Endothelial cell of umbilical vein (primary cell): Measurements from ENCODE around the gene FANCG. TPM values are rescaled to one million over a fixed set of nuclear protein-coding genes. Genes with fewer than 3 reads are reported as not detected.
A peak's percentile ranks its signal among the peaks of the same experiment; 100 is the strongest.

Experiments used
- BruUV-seq: library from RNA; stranded (reverse); fragments of 400-500 nt; replicated peaks from 2 replicates; lab custom pipeline; 2021; lab: Mats Ljungman, UMichigan
- CTCF ChIA-PET: fragments of 300-600, 350-600 bp; sonication (Branson Sonifier 250); formaldehyde crosslinking; loops from one replicate; lab custom pipeline; 2021; ENCODE audit warnings: antibody characterized with exemption, inconsistent platforms; lab: Charles Lee
- POLR2A ChIA-PET: fragments of 300-600, 350-600 bp; sonication (Branson Sonifier 250); formaldehyde crosslinking; loops from one replicate; lab custom pipeline; 2021; ENCODE audit warnings: antibody characterized with exemption, inconsistent platforms; lab: Charles Lee
- DNase-seq: peaks from one replicate; pipeline ENCODE4 v3.0.0-alpha.2; 2011; ENCODE audit warnings: low read depth, low spot score
- FAIRE-seq: peaks from 2 replicates; lab custom pipeline; 2011; peaks lifted over from hg19 to GRCh38; lab: Jason Lieb, UNC
- H2AFZ ChIP-seq: 2 replicates; pipeline ENCODE4 v1.6.0; 2012; ENCODE audit warnings: low read depth, low read length, control low read depth, inconsistent platforms
- H3K27ac ChIP-seq: 2 replicates; pipeline ENCODE4 v1.5.1; 2011; ENCODE audit warnings: low read depth, mild to moderate bottlenecking, control low read depth, low read length, moderate library complexity; ENCODE audit not compliant: insufficient read depth
- H3K27me3 ChIP-seq, 2 experiments: 2 replicates each; pipeline versions ENCODE4 v1.6.0 to v1.6.1; 2011; ENCODE audit warnings: low read length in 2 of 2, mixed read lengths in 1 of 2; ENCODE audit not compliant: control insufficient read depth in 2 of 2, insufficient read depth in 2 of 2
- H3K36me3 ChIP-seq, 2 experiments: 2 replicates in 1 of 2; 3 replicates in 1 of 2; pipeline ENCODE4 v1.5.1; 2011; ENCODE audit warnings: low read length in 2 of 2, mild to moderate bottlenecking in 1 of 2, moderate library complexity in 1 of 2; ENCODE audit not compliant: control insufficient read depth in 2 of 2, insufficient read depth in 2 of 2; ENCODE audit errors: extremely low read depth in 1 of 2
- H3K4me1 ChIP-seq: 3 replicates; pipeline ENCODE4 v1.5.1; 2011; ENCODE audit warnings: mild to moderate bottlenecking, low read length; ENCODE audit not compliant: control insufficient read depth, insufficient read depth; ENCODE audit errors: extremely low read depth
- H3K4me2 ChIP-seq: 2 replicates; pipeline ENCODE4 v1.6.1; 2011; ENCODE audit warnings: low read length, control low read depth, mixed read lengths; ENCODE audit not compliant: insufficient read depth
- H3K4me3 ChIP-seq, 3 experiments: fragments of 200-600 bp in 1 of 3; sonication (generic), shearing (Covaris generic) in 1 of 3; replicated peaks in 1 of 3; 2 replicates each; pipeline ENCODE4 v1.5.1; 2011 to 2016; ENCODE audit warnings: control low read depth in 3 of 3, low read length in 3 of 3, mild to moderate bottlenecking in 2 of 3, inconsistent platforms in 1 of 3, low read depth in 1 of 3, moderate library complexity in 1 of 3; ENCODE audit not compliant: insufficient read depth in 1 of 3
- H3K79me2 ChIP-seq: 2 replicates; pipeline ENCODE4 v1.6.0; 2012; ENCODE audit warnings: low read length, inconsistent platforms; ENCODE audit not compliant: control insufficient read depth, insufficient read depth
- H3K9ac ChIP-seq: replicated peaks from 2 replicates; pipeline ENCODE3; 2011; ENCODE audit warnings: low read length, control low read depth; ENCODE audit not compliant: insufficient read depth; ENCODE audit errors: extremely low read depth
- H3K9me1 ChIP-seq: replicated peaks from 3 replicates; pipeline ENCODE4 v1.6.0; 2011; ENCODE audit warnings: mild to moderate bottlenecking, low read length; ENCODE audit not compliant: control insufficient read depth, insufficient read depth; ENCODE audit errors: extremely low read depth
- H3K9me3 ChIP-seq: replicated peaks from 2 replicates; pipeline ENCODE4 v1.5.1; 2012; ENCODE audit warnings: low read length, inconsistent platforms; ENCODE audit not compliant: control insufficient read depth, insufficient read depth
- H4K20me1 ChIP-seq: replicated peaks from 2 replicates; pipeline ENCODE3; 2011; ENCODE audit warnings: mild to moderate bottlenecking, low read length; ENCODE audit not compliant: control insufficient read depth, insufficient read depth; ENCODE audit errors: extremely low read depth
- EZH2 ChIP-seq: IDR thresholded peaks from 2 replicates; pipeline ENCODE4 v1.6.1; 2012; ENCODE audit warnings: borderline replicate concordance, low read depth, mild to moderate bottlenecking, moderate library complexity, low read length, inconsistent platforms; ENCODE audit not compliant: severe bottlenecking
- FOS ChIP-seq: IDR thresholded peaks from 2 replicates; pipeline ENCODE4 v1.6.1; 2011; ENCODE audit warnings: mild to moderate bottlenecking, low read length, moderate library complexity, borderline replicate concordance; ENCODE audit not compliant: insufficient read depth
- GATA2 ChIP-seq: IDR thresholded peaks from 2 replicates; pipeline ENCODE4 v1.7.0; 2011; ENCODE audit warnings: low read depth, mild to moderate bottlenecking, moderate library complexity, mixed read lengths, low read length; ENCODE audit not compliant: insufficient read length, insufficient read depth
- JUN ChIP-seq: IDR thresholded peaks from 2 replicates; pipeline ENCODE4 v1.6.1; 2011; ENCODE audit warnings: borderline replicate concordance, low read depth; ENCODE audit not compliant: insufficient read length, insufficient read depth
- MYC ChIP-seq: IDR thresholded peaks from one replicate; pipeline ENCODE4 v1.6.1; 2011; ENCODE audit warnings: mild to moderate bottlenecking, low read depth, low read length
- POLR2A ChIP-seq: IDR thresholded peaks from 2 replicates; pipeline ENCODE4 v1.6.1; 2012; ENCODE audit warnings: low read depth, mild to moderate bottlenecking, control low read depth, low read length
- POLR2AphosphoS5 ChIP-seq: IDR thresholded peaks from 2 replicates; pipeline ENCODE4 v1.6.1; 2012; ENCODE audit warnings: low read depth, mild to moderate bottlenecking, control low read depth, low read length, moderate library complexity; ENCODE audit not compliant: insufficient read depth
- dilution Hi-C: fragments of 300-500 bp; cut with MboI; formaldehyde crosslinking; loops from one replicate; pipeline ENCODE4 v1.15.0; 2019; ENCODE audit warnings: low sequenced_read_pairs; ENCODE audit not compliant: extremely low pct_ligation_motif_present
- intact Hi-C: fragments of 100-400 bp; cut with micrococcal nuclease; formaldehyde crosslinking; loops from one replicate; pipeline ENCODE4 v1.10.0; 2022
- polyA plus RNA-seq, 4 experiments: library from polyadenylated mRNA; depleted of rRNA in 3 of 4; stranded (reverse) in 3 of 4; unstranded in 1 of 4; fragments of >200 nt; gene quantifications; 2 replicates each; pipeline versions ENCODE4 v1.2.1 to v1.2.3, GENCODE V29; 2011 to 2012; ENCODE audit warnings: missing spikeins in 1 of 4
- total RNA-seq: library from RNA; stranded (reverse); gene quantifications from 2 replicates; pipeline ENCODE4 v1.2.3, GENCODE V29; 2021
- TF ChIP-seq, protein P1 (sequence below), 2 donors: IDR thresholded peaks; 1 replicate in 1 of 2; 2 replicates in 1 of 2; pipeline ENCODE4 v1.5.1; 2011; ENCODE audit warnings: low read length in 2 of 2, mild to moderate bottlenecking in 2 of 2, moderate library complexity in 2 of 2, control low read depth in 1 of 2, inconsistent platforms in 1 of 2, low read depth in 1 of 2; ENCODE audit not compliant: insufficient read depth in 1 of 2; ENCODE audit errors: extremely low read depth in 1 of 2
- TF ChIP-seq, protein P2 (sequence below): IDR thresholded peaks from 2 replicates; pipeline ENCODE4 v1.6.1; 2011; ENCODE audit not compliant: insufficient read depth, insufficient read length

The FANCG gene
- total and polyA plus RNA-seq, 2 donors (not counting 3 experiments of a cell fraction or from before 2014, with no cell fraction given): 31.6 to 58.0 TPM

GRCh38 chr9:35097573-35097972 lies 17.8 kb upstream of the FANCG start:
- Histone ChIP-seq H3K27me3 (no peaks in the 10 kb centered on the region), H3K9me1 (no peaks in the 10 kb centered on the region), H3K79me2 (peaks cover 10% of the 10 kb centered on the region), H2AFZ (no peak overlapping the region), H4K20me1 (no peaks in the 10 kb centered on the region), H3K4me2 (no peak overlapping the region), H3K4me3 (no peak overlapping the region), H3K36me3 (peaks cover 7 to 24% of the 10 kb centered on the region in 2 experiments), H3K9ac (no peak overlapping the region), H3K9me3 (no peaks in the 10 kb centered on the region), H3K27ac (no peak overlapping the region), H3K4me1 (peaks cover 9% of the 10 kb centered on the region)
- dilution Hi-C loops (no loop called here), intact Hi-C loops (no loop called here)
- no peak for TF ChIP-seq GATA2
- ChIA-PET POLR2A (no interaction called here), CTCF (interaction anchor here (1.7 to 2.4 kb wide), 4 partner anchors 16 to 198 kb away, joined by 10 to 38 read pairs (median 12); partner anchors contain the start of genes FANCG and VCP)
- DNase-seq (no peak), FAIRE-seq (peak; percentile 18)
- BruUV-seq: no TSS peak

DNA sequence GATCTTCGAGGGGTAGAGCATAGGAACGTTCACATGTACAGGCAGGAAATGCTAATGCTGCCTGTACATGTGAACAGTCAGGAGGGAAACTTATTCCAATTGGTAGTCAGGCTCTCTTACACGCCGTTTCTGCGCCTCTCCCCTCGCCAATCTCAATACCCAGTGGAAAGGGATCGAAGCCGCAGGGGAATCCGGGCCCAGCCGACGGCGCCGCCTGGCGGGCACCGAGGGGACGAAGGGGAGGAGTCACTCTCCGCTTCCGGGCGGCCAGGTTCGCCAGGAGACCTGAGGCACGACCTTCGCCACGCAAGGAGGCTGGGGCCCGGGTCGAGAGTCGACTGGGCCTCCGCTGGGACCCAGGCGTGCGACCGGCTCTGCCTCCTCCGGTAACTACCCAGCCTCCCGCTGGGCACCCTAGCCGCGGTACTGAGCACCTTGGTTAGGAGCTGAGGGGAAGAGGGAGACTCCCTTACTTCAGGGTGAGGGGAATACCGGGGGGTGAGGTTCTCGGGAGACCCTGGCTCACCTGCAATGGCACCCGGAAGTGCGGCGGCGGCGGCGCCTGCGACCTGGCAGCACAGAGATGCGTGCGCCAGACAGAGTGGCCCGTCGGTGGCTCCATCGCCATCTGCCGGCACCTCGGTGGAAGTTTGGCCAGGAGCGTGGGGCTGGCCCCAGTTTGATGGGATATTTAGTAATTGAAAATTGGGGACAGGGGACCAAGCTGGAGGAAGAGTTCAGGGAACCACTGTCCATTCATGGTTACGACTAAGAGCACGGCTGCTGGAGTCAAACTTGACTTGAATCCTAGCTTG lies 16.5 kb upstream of the FANCG start, which contains the start of gene PIGO:
Gene PIGO, minus strand, starts transcription at position 557 of the 815 bp plus-strand sequence. CDS start 1,026 bp downstream, outside the sequence.
- peak within 1 kb of the TSS; percentile 40 for H3K4me2 ChIP-seq
- no peaks in the 10 kb centered on the region for H4K20me1 ChIP-seq
- H3K27me3 ChIP-seq: no peaks in the 10 kb centered on the region
- TF ChIP-seq JUN: no peak
- no peak for TF ChIP-seq MYC
- no peak for TF ChIP-seq GATA2
- TF ChIP-seq POLR2A: peak; percentile 46
- no peak for TF ChIP-seq EZH2
- no peak for TF ChIP-seq FOS
- TF ChIP-seq, protein P1, sequence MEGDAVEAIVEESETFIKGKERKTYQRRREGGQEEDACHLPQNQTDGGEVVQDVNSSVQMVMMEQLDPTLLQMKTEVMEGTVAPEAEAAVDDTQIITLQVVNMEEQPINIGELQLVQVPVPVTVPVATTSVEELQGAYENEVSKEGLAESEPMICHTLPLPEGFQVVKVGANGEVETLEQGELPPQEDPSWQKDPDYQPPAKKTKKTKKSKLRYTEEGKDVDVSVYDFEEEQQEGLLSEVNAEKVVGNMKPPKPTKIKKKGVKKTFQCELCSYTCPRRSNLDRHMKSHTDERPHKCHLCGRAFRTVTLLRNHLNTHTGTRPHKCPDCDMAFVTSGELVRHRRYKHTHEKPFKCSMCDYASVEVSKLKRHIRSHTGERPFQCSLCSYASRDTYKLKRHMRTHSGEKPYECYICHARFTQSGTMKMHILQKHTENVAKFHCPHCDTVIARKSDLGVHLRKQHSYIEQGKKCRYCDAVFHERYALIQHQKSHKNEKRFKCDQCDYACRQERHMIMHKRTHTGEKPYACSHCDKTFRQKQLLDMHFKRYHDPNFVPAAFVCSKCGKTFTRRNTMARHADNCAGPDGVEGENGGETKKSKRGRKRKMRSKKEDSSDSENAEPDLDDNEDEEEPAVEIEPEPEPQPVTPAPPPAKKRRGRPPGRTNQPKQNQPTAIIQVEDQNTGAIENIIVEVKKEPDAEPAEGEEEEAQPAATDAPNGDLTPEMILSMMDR (IDR thresholded peaks at IDR 0.05; ENCODE audit: extremely low read depth in 1 of 2, insufficient read depth in 1 of 2, low read depth in 1 of 2, low read length in 2 of 2): peak; percentile 77 to 99
- TF ChIP-seq POLR2AphosphoS5: peak; percentile 85
- TF ChIP-seq, protein P2, sequence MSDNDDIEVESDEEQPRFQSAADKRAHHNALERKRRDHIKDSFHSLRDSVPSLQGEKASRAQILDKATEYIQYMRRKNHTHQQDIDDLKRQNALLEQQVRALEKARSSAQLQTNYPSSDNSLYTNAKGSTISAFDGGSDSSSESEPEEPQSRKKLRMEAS: peak; percentile 21
- H3K9ac ChIP-seq: peak within 1 kb of the TSS; percentile 95
- no peaks in the 10 kb centered on the region for H3K9me3 ChIP-seq
- DNase-seq: peak; percentile 78
- H3K4me1 ChIP-seq: peaks cover 2% of the 10 kb centered on the region
- H3K27ac ChIP-seq: peak within 1 kb of the TSS; percentile 85
- peak within 1 kb of the TSS; percentile 71 for H2AFZ ChIP-seq
- CTCF ChIA-PET: interaction anchor here (0.6 to 2.4 kb wide), 21 partner anchors 13 to 383 kb away, joined by 3 to 38 read pairs (median 5); partner anchors contain the start of genes ATOSB, FANCG and VCP
- no peaks in the 10 kb centered on the region for H3K9me1 ChIP-seq
- intact Hi-C loops: loop anchor here (1.0 kb wide), 5 partner anchors 15 to 381 kb away; partner anchors contain the start of gene VCP
- peak; percentile 91 for FAIRE-seq
- H3K36me3 ChIP-seq: peaks cover 7 to 26% of the 10 kb centered on the region in 2 experiments
- H3K4me3 ChIP-seq: peak within 1 kb of the TSS; percentile 69 to 93 (median 74)
- POLR2A ChIA-PET: interaction anchor here (0.6 to 1.2 kb wide), 2 partner anchors 11 to 25 kb away, joined by 3 read pairs; no protein-coding TSS in a partner anchor
- H3K79me2 ChIP-seq: no peaks in the 10 kb centered on the region
- TSS peak; percentile 70 for BruUV-seq
- dilution Hi-C loops: no loop called here
